Astrocyte (in vitro differentiated cells and primary cell): ENCODE data around the gene THAP2.

Experiments
- CTCF ChIP-seq: IDR thresholded peaks from 2 replicates; pipeline ENCODE4 v1.5.1; 2011; ENCODE audit warnings: low read depth, mild to moderate bottlenecking, inconsistent platforms, low read length, moderate library complexity; ENCODE audit not compliant: insufficient read depth
- EZH2 ChIP-seq: IDR thresholded peaks from 2 replicates; pipeline ENCODE4 v1.6.1; 2012; ENCODE audit warnings: mild to moderate bottlenecking, low read length, inconsistent platforms; ENCODE audit not compliant: insufficient read depth

- no peak for TF ChIP-seq CTCF
- TF ChIP-seq EZH2 = no peak
These were observed 46.4 kb downstream of the THAP2 start for GRCh38 chr12:71710276-71711125.
